H1 (cell line): ENCODE results near the gene CASP12. TPM values are rescaled to one million over a fixed set of nuclear protein-coding genes. Genes with fewer than 3 reads are reported as not detected.

Experiments used
- SIX5 ChIP-seq: IDR thresholded peaks from 2 replicates; pipeline ENCODE4 v1.6.1; 2011; ENCODE audit warnings: mild to moderate bottlenecking, low read depth, low read length
- SP4 ChIP-seq: IDR thresholded peaks from 2 replicates; pipeline ENCODE4 v1.6.1; 2012; ENCODE audit warnings: low read length, inconsistent platforms
- polyA plus RNA-seq, 7 experiments: library from polyadenylated mRNA; depleted of rRNA in 3 of 7; stranded (reverse) in 5 of 7; unstranded in 2 of 7; fragments of >200 nt in 5 of 7; fragments of 200-250 nt in 2 of 7; gene quantifications; 1 replicate in 5 of 7; 2 replicates in 1 of 7; 4 replicates in 1 of 7; pipeline versions ENCODE4 v1.2.1 to v1.2.3, GENCODE V29; 2011 to 2013; ENCODE audit warnings: missing spikeins in 2 of 7, mixed read lengths in 2 of 7
- total RNA-seq: library from RNA; stranded (reverse); fragmentation: NEBNext Ultra II Directional; extraction: Animal tissue kit (Norgen Biotek cat#: 25700); gene quantifications from 2 replicates; pipeline ENCODE4 v1.2.1, GENCODE V29; 2021

CASP12 gene
- total and polyA plus RNA-seq, 2 of the 8 experiments (the other 6 are each of a cell fraction or from before 2014, with no cell fraction given): not detected

DNA sequence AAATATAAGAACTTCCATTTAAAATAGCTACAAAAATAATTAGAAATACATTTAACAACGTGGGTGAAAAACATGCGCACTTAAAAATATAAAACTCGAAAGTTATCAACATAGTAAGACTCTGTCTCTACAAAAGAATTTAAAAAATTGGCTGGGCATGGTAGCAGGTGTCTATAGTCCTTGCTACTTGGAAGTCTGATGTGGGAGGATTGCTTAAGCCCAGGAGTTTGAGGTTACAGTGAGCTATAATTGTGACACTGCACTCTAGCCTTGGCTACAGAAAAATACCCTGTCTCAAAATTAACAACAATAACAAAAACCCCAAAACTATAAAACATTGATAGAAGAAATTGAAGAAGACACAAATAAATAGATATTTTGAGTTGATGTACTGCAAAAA lies 13.8 kb upstream of the CASP12 start (continued):
- TF ChIP-seq SIX5: no peak
- TF ChIP-seq SP4: no peak
